ENCODE data around the gene PRKD3. TPM values are rescaled to one million over a fixed set of nuclear protein-coding genes. Genes with fewer than 3 reads are reported as not detected.
A peak's percentile ranks its signal among the peaks of the same experiment; 100 is the strongest.

Gene PRKD3
- total RNA-seq, result 10 to 100 TPM; 31.8 to 47.3 (median 36.3) TPM

DNA sequence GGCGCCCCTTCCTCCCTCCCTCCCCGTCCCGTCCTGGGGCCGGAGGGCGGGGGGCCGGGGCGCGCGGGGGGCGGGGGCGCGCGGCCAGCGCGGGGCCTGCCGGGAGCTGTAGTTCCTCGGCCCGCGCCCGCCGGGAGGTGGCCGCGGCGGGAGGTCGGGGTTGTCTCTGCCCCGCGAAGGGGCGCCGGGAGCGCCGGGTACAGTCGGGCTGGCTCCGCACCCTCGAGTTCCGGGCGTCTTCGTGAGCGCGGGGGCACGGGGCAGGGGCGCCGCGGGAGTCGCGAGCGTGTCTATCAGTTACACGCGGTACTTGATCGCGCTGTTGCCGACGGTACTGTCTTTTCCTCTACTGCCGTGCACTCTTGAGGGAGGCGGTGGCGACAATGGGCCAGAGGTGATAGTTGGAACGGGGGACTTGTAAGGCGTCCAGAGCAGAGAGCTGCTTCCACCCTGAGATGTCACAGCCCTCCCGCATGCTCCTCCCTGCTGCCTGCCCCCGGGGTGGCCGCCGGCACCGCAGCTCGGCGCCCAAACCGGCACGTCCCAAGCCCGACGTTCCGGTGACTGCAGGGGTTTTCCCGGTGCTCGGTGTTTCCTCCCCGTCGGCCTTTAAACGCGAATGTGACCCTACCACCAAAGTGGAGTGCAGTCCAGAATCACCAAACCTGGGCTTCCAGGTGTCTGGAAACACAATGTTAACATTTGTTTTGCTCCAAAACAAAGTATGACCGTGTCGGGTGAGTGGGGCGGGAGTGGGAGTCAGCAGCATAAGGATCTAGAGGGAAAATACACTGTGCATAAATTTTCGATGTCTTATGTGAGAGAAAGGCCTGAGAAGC, at the start of gene PRKD3:
TSS of gene PRKD3 (minus strand) at position 48 of the 839 bp plus-strand sequence. CDS start 8,309 bp downstream, outside the sequence.
- Histone ChIP-seq H3K4me3 (peak within 1 kb of the TSS; percentile 75 to 94 (median 87)), H3K9me3 (no peaks in the 10 kb centered on the region), H3K4me1 (peaks cover 30 to 50% (median 42%) of the 10 kb centered on the region in 4 donors), H3K27ac (replicated peaks in 1 of 4) (peak within 1 kb of the TSS; percentile 93 to 94 (median 94)), H3K27me3 (no peaks in the 10 kb centered on the region), H3K36me3 (no peaks in the 10 kb centered on the region)
- intact Hi-C loops (cut with DNase I), result loop anchor here (5.0 kb wide), 1 partner anchor 93 kb away; the partner anchor contains the start of genes CEBPZ and NDUFAF7
- WGBS, result 11% methylated on average over 11 of the region's 79 CpGs
- TF ChIP-seq POLR2AphosphoS5 (IDR thresholded peaks at IDR 0.05), result peak; percentile 64 to 82
- TF ChIP-seq POLR2A (IDR thresholded peaks at IDR 0.05; ENCODE audit: low read depth), result peak; percentile 46
- TF ChIP-seq, protein P1, sequence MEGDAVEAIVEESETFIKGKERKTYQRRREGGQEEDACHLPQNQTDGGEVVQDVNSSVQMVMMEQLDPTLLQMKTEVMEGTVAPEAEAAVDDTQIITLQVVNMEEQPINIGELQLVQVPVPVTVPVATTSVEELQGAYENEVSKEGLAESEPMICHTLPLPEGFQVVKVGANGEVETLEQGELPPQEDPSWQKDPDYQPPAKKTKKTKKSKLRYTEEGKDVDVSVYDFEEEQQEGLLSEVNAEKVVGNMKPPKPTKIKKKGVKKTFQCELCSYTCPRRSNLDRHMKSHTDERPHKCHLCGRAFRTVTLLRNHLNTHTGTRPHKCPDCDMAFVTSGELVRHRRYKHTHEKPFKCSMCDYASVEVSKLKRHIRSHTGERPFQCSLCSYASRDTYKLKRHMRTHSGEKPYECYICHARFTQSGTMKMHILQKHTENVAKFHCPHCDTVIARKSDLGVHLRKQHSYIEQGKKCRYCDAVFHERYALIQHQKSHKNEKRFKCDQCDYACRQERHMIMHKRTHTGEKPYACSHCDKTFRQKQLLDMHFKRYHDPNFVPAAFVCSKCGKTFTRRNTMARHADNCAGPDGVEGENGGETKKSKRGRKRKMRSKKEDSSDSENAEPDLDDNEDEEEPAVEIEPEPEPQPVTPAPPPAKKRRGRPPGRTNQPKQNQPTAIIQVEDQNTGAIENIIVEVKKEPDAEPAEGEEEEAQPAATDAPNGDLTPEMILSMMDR (IDR thresholded peaks at IDR 0.05), result no peak
- no peak for TF ChIP-seq EP300 (IDR thresholded peaks at IDR 0.05)
- peak; percentile 92 for DNase-seq (ENCODE audit: extremely low spot score)

GRCh38 chr2:37372000-37372399, 47.4 kb upstream of the PRKD3 start:
- intact Hi-C loops (cut with DNase I), result no loop called here
- H3K4me3 ChIP-seq, result no peak overlapping the region
- TF ChIP-seq, protein P1 (IDR thresholded peaks at IDR 0.05), result no peak
- no peak for TF ChIP-seq EP300 (IDR thresholded peaks at IDR 0.05)
- TF ChIP-seq POLR2AphosphoS5 (IDR thresholded peaks at IDR 0.05), result no peak
- no peak for TF ChIP-seq POLR2A (IDR thresholded peaks at IDR 0.05; ENCODE audit: low read depth)

GRCh38 chr2:37370666-37371065, 46.0 kb upstream of the PRKD3 start:
- intact Hi-C loops (cut with DNase I), result no loop called here
- no peak overlapping the region for H3K4me3 ChIP-seq

More at GRCh38 chr2:37372000-37372399, 47.4 kb upstream of the PRKD3 start:
- H3K36me3 ChIP-seq, result no peaks in the 10 kb centered on the region
- no peak overlapping the region for H3K27ac ChIP-seq (replicated peaks in 1 of 4)
- no peaks in the 10 kb centered on the region for H3K9me3 ChIP-seq
- H3K27me3 ChIP-seq, result no peaks in the 10 kb centered on the region
- DNase-seq (ENCODE audit: extremely low spot score), result peak; percentile 7
- H3K4me1 ChIP-seq, result peaks cover 0 to 22% (median 17%) of the 10 kb centered on the region in 4 donors

DNA sequence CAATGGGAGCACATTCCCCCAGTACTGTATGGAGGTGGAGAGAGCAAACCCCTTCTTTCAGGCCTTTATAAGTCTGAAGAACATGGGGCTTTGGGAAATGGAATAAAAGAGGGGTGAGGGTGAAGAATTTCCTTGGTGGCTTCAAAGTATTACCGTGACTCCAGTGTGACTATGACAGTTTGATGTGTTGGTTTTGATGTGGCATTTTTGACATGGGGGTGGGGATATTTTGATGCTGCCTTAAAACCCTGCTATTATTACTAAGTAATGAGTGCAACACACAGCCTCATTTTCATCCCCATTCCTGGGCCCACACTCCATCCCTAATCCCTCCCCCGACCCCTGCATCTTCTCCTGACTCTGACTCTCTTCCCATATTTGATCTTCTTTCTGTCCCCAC, 43.4 kb upstream of the PRKD3 start:
- Histone ChIP-seq H3K27ac (replicated peaks in 1 of 4) (no peak overlapping the region), H3K4me1 (peaks cover 0 to 7% (median 6%) of the 10 kb centered on the region in 4 donors)

More at GRCh38 chr2:37370666-37371065, 46.0 kb upstream of the PRKD3 start:
- no peaks in the 10 kb centered on the region for H3K36me3 ChIP-seq
- H3K4me1 ChIP-seq, result peaks cover 0 to 11% (median 8%) of the 10 kb centered on the region in 4 donors
- H3K9me3 ChIP-seq, result no peaks in the 10 kb centered on the region
- TF ChIP-seq EP300 (IDR thresholded peaks at IDR 0.05), result no peak
- TF ChIP-seq, protein P1 (IDR thresholded peaks at IDR 0.05), result no peak
- TF ChIP-seq POLR2A (IDR thresholded peaks at IDR 0.05; ENCODE audit: low read depth), result no peak
- no peak for TF ChIP-seq POLR2AphosphoS5 (IDR thresholded peaks at IDR 0.05)
- H3K27me3 ChIP-seq, result no peaks in the 10 kb centered on the region
- H3K27ac ChIP-seq (replicated peaks in 1 of 4), result no peak overlapping the region
- DNase-seq (ENCODE audit: extremely low spot score), result peak; percentile 55
- 84% methylated on average over 1 of the region's 1 CpG for WGBS

More for the DNA sequence above, 43.4 kb upstream of the PRKD3 start:
- 89% methylated on average over 2 of the region's 2 CpGs for WGBS
- H3K4me3 ChIP-seq, result no peak overlapping the region
- H3K36me3 ChIP-seq, result no peaks in the 10 kb centered on the region
- DNase-seq (ENCODE audit: extremely low spot score), result peak; percentile 2
- intact Hi-C loops (cut with DNase I), result no loop called here
- TF ChIP-seq, protein P1 (IDR thresholded peaks at IDR 0.05), result no peak
- TF ChIP-seq POLR2AphosphoS5 (IDR thresholded peaks at IDR 0.05) (no peak), EP300 (IDR thresholded peaks at IDR 0.05) (no peak), POLR2A (IDR thresholded peaks at IDR 0.05; ENCODE audit: low read depth) (no peak)
- H3K9me3 ChIP-seq, result no peaks in the 10 kb centered on the region
- no peaks in the 10 kb centered on the region for H3K27me3 ChIP-seq

All from esophagus muscularis mucosa (tissue), 4 donors.